Measurements from ENCODE around the gene CDR2L. TPM values are rescaled to one million over a fixed set of nuclear protein-coding genes. Genes with fewer than 3 reads are reported as not detected.
A peak's percentile ranks its signal among the peaks of the same experiment; 100 is the strongest.

CDR2L gene
- total RNA-seq, 2 experiments from 2014 or later, result 0.08 TPM; not detected in 1

- Histone ChIP-seq H3K36me3 (ENCODE audit: insufficient read depth, low read length) (no peaks in the 10 kb centered on the region), H3K27me3 (ENCODE audit: control insufficient read depth in 1 of 2, insufficient read depth in 2 of 2, low read length in 2 of 2) (peaks cover 4 to 14% of the 10 kb centered on the region in 2 experiments), H3K4me1 (ENCODE audit: insufficient read depth, low read length) (peaks cover 21% of the 10 kb centered on the region), H3K4me3 (ENCODE audit: low read length) (no peak overlapping the region), H3K27ac (ENCODE audit: low read depth in 1 of 2, low read length in 2 of 2) (no peak overlapping the region), H3K9me3 (ENCODE audit: control insufficient read depth in 1 of 2, insufficient read depth in 1 of 2, low read length in 2 of 2) (no peaks in the 10 kb centered on the region)
- intact Hi-C loops (cut with DNase I, micrococcal nuclease), result no loop called here
- ChIA-PET CTCF (interaction anchor here (0.7 to 3.6 kb wide), 3 partner anchors 9 to 13 kb away, joined by 3 to 22 read pairs (median 3); no protein-coding TSS in a partner anchor), POLR2A (interaction anchor here (0.6 to 2.1 kb wide), 2 partner anchors 17 to 233 kb away, joined by 3 to 5 read pairs; partner anchors contain the start of gene CDR2L)
- Mint-ChIP-seq H3K27ac (peak overlapping the region; percentile 42), H3K4me1 (ENCODE audit: low read depth) (peaks cover 5% of the 10 kb centered on the region), H3K27me3 (peaks cover 4% of the 10 kb centered on the region), H3K4me3 (peak overlapping the region; percentile 69), H3K9me3 (no peaks in the 10 kb centered on the region), H3K36me3 (ENCODE audit: low read depth) (no peaks in the 10 kb centered on the region)
- no peak for TF ChIP-seq CTCF (IDR thresholded peaks at IDR 0.05)
- no peak for DNase-seq
- ATAC-seq (ENCODE audit: poor library complexity), result no peak
These were observed 17.0 kb upstream of the CDR2L start for GRCh38 chr17:74970395-74970794.

- POLR2A ChIA-PET, result interaction anchor here (1.1 to 4.1 kb wide), 3 partner anchors 12 to 98 kb away, joined by 5 to 27 read pairs (median 10); partner anchors contain the start of gene MRPL58
- no peaks in the 10 kb centered on the region for H3K9me3 Mint-ChIP-seq
- peaks cover 5% of the 10 kb centered on the region for H3K4me1 Mint-ChIP-seq (ENCODE audit: low read depth)
These were observed 16.2 kb upstream of the CDR2L start for GRCh38 chr17:74971069-74971841.

GRCh38 chr17:74971842-74972106 lies 15.7 kb upstream of the CDR2L start:
- DNase-seq, result no peak
- Mint-ChIP-seq H3K4me3 (peak overlapping the region; percentile 89), H3K27me3 (peaks cover 4% of the 10 kb centered on the region), H3K9me3 (no peaks in the 10 kb centered on the region), H3K4me1 (ENCODE audit: low read depth) (peaks cover 5% of the 10 kb centered on the region), H3K36me3 (ENCODE audit: low read depth) (no peaks in the 10 kb centered on the region), H3K27ac (no peak overlapping the region)
- ChIA-PET POLR2A (interaction anchor here (0.9 to 4.1 kb wide), 4 partner anchors 11 to 545 kb away, joined by 3 to 27 read pairs (median 8); partner anchors contain the start of genes MRPL58 and TSEN54), CTCF (interaction anchor here (0.6 to 3.6 kb wide), 6 partner anchors 8 to 230 kb away, joined by 3 to 22 read pairs (median 6); partner anchors contain the start of genes CDR2L and MRPL58)
- ATAC-seq (ENCODE audit: poor library complexity), result no peak
- H3K9me3 ChIP-seq (ENCODE audit: control insufficient read depth in 1 of 2, insufficient read depth in 1 of 2, low read length in 2 of 2), result no peaks in the 10 kb centered on the region
- H3K4me1 ChIP-seq (ENCODE audit: insufficient read depth, low read length), result peaks cover 21% of the 10 kb centered on the region
- intact Hi-C loops (cut with DNase I, micrococcal nuclease), result loop anchor here in 1 of 2 experiments (1.0 kb wide), 1 partner anchor 16 kb away; the partner anchor contains the start of gene CDR2L
- TF ChIP-seq CTCF (IDR thresholded peaks at IDR 0.05), result no peak
- no peak overlapping the region for H3K27ac ChIP-seq (ENCODE audit: low read depth in 1 of 2, low read length in 2 of 2)
- H3K4me3 ChIP-seq (ENCODE audit: low read length), result peak overlapping the region; percentile 59
- no peaks in the 10 kb centered on the region for H3K36me3 ChIP-seq (ENCODE audit: insufficient read depth, low read length)
- peaks cover 4 to 14% of the 10 kb centered on the region in 2 experiments for H3K27me3 ChIP-seq (ENCODE audit: control insufficient read depth in 1 of 2, insufficient read depth in 2 of 2, low read length in 2 of 2)

More at GRCh38 chr17:74971069-74971841, 16.2 kb upstream of the CDR2L start:
- Histone ChIP-seq H3K27ac (ENCODE audit: low read depth in 1 of 2, low read length in 2 of 2) (no peak overlapping the region), H3K36me3 (ENCODE audit: insufficient read depth, low read length) (no peaks in the 10 kb centered on the region), H3K4me3 (ENCODE audit: low read length) (peak overlapping the region; percentile 59), H3K4me1 (ENCODE audit: insufficient read depth, low read length) (peaks cover 21% of the 10 kb centered on the region), H3K27me3 (ENCODE audit: control insufficient read depth in 1 of 2, insufficient read depth in 2 of 2, low read length in 2 of 2) (peaks cover 4 to 14% of the 10 kb centered on the region in 2 experiments), H3K9me3 (ENCODE audit: control insufficient read depth in 1 of 2, insufficient read depth in 1 of 2, low read length in 2 of 2) (no peaks in the 10 kb centered on the region)
- DNase-seq (no peak), ATAC-seq (ENCODE audit: poor library complexity) (no peak)
- intact Hi-C loops (cut with DNase I, micrococcal nuclease), result no loop called here
- Mint-ChIP-seq H3K4me3 (peak overlapping the region; percentile 89), H3K27ac (peak overlapping the region; percentile 42), H3K27me3 (peaks cover 4% of the 10 kb centered on the region), H3K36me3 (ENCODE audit: low read depth) (no peaks in the 10 kb centered on the region)
- CTCF ChIA-PET, result interaction anchor here (0.6 to 3.6 kb wide), 6 partner anchors 9 to 230 kb away, joined by 3 to 22 read pairs (median 6); partner anchors contain the start of genes CDR2L and MRPL58
- TF ChIP-seq CTCF (IDR thresholded peaks at IDR 0.05), result no peak
